8988T (cell line): ENCODE measurements around the gene MRPL53.

Source experiments
- DNase-seq: peaks from one replicate; pipeline ENCODE4 v3.0.0; 2011

MRPL53 gene

DNA sequence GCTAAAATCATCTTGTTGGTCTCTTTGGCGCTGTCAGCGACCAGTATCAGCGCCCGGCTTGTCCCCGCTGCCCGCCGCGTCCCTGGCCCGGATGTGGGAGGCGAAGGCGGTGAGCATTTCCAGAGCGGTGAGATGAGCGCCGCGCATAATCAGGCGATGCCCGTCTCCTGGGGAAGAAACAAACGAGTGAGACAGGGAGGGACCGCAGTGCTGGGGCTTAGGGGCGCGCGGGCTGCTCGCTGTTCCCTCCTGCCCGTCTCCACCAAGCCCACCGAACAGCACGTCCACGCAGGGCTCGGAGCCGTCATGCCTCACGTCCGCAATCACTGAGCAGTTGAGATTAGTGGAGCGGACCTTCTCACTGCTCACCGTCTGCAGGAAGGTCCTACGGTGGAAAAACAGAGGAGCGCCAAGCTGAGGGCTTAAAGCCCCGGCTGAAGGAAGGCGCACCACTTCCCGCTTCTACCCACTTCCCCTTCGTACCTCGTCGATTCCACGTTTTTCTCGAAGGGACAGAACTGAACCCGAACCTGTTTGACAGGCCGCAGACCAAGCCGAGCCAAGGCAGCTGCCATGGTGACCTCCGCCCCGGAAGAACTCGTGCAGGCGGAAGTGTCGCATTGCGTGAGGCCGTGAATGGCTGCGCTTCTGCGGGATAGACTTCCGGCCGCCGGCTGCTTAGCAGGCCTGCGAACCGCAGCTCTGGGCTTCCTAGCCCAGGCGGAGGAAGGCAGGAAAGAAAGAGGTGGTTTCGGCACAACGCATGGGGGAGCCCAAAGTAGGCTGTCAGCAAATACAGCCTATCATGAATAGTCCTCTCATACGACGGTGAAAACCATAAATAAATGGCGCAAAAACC is at the start of gene MRPL53:
Gene MRPL53 (minus strand): TSS at position 595 of the 859 bp plus-strand sequence. CDS start 20 bp downstream, at position 575.
- no peak for DNase-seq

DNA sequence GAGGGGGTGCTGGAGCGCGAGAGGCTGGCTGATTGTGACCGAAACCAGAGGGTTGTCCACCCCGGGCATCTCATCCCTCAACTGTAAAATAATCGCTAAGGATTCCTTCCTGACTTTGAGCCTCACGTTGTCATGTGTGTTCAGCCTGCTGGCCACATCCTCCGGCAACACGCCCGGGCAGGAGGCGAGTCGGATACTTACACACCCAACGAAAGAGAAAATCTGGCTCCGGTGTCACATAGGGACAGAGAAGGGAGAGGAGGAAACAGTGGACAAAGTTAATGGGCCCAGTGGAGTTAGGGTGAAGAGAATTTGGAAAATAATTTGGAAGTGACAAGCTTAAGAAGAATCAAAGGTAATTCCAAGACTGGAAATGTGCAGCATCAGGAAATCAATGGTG is 44.2 kb upstream of the MRPL53 start:
- no peak for DNase-seq

DNA sequence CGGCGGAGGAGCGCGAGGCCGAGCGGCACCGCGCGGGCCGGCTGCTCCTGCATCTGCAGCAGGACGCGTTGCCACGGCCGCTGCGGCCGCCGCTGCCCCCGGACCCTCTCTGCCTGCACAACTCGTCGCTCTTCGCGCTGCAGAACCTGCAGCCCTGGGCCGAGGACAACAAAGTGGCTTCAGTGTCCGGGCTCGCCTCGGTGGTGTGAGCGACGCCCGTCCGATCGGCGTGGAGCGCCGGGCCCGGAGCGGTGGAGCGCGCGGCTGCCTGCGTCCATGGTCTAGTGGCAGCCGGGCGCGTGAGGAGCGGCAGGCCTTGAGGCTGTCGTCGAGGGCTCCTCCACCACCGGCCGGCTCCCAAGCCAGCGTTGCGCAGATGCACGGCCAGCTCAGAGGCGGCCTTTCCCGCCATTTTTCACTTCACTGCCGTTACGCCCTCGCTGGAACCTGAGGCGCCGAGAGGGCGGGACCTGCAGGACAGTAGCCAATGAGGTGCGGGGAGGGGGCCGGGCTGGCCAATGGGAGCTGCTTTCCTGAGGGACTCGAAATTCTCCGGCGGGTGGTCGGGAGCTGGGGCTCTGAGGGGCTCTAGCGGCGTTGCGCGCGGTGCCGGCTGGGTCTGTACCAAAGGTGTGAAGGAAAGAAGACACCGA is 43.6 kb upstream of the MRPL53 start:
- no peak for DNase-seq

DNA sequence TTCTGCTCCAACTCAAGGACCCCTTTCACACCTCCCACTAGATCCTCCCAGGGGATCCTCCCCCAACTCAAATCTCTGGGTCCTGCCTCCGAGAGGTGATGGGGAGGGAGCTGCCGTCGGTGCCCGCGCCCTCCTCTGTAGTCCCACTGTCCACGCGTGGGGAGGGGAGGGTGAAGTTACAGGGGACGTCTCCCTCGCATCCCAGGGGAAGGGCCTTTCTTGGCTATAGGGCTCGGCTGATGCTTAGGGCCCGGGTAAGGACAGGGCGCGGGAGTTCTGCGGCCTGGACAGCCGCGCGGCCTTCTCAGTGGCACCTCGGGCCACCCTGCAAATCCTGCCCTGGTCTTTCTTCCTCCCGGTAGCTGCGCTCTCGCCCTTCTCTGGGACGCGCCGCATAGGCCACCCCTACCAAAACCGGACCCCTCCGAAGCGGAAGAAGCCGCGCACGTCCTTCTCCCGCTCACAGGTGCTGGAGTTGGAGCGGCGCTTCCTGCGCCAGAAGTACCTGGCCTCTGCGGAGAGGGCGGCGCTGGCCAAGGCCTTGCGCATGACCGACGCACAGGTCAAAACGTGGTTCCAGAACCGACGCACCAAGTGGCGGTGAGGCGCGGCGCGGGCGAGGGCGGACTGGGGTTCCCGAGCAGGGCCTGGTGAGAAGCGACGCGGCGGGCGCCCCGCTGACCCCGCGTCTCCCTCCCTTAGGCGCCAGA is 42.9 kb upstream of the MRPL53 start:
- no peak for DNase-seq

DNA sequence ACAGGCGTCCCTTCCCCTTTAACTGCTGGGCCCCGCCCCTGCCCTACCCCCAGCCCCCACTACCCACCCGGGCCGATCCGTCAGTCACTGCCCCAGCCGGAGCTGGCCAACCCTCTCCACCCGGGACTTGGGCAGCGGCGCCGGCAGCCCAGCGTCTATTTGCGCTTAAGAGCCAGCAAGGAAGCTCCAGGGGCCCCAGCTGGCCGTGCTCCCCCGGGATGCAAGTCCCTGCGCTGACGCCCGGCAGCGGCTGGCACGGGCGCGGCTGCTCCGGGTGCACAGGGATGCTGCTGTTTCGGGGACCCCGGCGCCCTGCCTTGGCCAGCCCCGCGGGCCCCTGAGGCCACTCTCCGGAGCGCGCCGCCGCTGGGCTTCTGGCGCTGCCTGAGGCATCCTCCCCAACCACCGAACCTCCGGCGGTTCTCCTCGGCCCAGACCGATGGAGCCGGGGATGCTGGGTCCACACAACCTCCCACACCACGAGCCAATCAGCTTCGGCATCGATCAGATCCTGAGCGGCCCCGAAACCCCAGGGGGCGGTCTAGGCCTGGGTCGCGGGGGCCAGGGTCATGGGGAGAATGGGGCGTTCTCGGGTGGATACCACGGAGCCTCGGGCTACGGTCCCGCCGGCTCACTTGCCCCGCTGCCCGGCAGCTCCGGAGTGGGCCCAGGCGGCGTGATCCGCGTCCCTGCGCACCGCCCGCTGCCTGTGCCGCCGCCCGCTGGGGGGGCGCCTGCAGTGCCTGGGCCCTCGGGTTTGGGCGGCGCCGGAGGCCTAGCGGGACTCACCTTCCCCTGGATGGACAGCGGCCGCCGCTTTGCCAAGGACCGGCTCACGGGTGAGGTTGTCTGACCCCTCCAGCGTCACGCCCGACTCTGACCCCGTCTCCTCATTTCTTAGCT is 42.1 kb upstream of the MRPL53 start, which contains the start of gene TLX2:
Gene TLX2 (plus strand): TSS at position 83 of the 903 bp plus-strand sequence. CDS start 357 bp downstream, at position 440.
- DNase-seq = no peak

DNA sequence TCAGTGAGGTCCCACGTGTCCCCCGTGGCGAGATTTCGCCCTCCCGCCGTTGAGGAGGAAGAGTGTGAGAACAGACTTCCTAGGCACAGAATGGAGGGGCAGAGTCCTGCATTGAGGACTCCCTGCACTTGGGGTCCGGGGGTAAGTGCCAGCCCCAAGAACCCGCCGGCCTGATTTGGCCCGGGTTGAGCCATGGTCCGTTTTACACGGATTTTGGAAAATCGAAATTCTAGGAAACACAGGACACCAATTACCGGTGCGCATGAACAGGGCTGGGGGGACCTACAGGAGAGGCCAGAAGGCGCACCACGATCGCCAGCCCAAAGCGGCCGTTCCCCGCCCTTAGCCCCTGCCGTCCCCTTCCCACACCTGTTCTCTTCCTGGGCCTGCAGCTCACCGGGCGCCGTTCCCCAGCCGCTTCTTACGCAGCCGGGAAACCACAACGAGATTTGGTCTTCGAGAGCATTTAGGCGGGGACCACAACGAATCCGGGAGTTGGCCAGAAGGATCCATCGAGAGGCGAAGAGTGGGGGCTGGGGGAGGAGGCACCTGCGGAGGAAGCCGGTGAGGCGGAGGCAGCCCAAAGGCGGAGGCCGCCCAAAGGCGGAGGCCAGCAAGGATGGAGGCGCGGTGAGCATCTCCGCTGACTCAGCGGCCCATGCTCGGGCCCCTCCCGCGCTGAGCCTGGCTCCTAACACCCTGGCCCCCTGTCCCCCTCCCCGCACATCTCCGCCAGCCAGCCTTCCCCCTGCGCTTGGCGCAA is 41.3 kb upstream of the MRPL53 start:
- no peak for DNase-seq

DNA sequence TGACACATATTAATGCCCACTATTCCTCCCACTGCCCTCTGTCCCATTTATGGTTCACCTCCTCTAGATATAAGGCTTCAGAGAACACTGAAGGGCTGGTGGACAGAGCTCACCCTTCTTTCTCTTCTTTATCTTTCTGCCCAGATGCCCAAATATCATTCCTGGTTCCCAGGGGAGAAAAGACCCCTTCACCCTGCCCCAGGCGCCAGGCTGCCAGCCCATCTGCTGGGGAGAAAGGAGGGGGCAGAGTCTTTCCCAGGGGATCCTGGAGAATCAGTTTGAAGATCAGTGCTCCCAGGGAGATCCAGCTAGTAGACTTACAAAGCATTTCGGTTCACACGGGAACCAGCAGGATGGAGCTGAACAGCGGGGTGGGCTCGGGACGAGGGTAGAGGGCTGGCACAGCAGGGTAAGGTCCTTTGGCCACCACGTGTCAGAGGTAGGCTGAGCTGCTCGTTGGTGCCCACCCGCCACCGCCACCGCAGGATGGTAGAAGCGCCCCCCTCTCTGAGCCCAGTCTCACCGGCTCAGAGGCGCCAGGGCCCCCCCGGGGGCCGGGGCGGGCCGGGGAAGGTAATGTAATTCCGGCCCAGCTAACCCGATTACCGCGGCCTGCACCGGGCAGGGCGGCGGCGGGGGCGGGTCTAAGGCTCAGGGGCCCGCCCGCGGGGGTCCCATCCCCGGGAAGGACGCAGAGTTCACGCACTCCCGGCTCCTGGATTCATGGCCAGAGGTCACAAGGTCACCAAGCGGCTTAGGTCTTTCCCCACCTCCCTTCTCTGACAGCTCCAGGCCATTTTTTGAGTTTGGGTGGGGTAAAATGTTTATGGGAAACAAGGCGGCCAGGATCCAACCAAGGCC is 40.5 kb upstream of the MRPL53 start:
- no peak for DNase-seq

DNA sequence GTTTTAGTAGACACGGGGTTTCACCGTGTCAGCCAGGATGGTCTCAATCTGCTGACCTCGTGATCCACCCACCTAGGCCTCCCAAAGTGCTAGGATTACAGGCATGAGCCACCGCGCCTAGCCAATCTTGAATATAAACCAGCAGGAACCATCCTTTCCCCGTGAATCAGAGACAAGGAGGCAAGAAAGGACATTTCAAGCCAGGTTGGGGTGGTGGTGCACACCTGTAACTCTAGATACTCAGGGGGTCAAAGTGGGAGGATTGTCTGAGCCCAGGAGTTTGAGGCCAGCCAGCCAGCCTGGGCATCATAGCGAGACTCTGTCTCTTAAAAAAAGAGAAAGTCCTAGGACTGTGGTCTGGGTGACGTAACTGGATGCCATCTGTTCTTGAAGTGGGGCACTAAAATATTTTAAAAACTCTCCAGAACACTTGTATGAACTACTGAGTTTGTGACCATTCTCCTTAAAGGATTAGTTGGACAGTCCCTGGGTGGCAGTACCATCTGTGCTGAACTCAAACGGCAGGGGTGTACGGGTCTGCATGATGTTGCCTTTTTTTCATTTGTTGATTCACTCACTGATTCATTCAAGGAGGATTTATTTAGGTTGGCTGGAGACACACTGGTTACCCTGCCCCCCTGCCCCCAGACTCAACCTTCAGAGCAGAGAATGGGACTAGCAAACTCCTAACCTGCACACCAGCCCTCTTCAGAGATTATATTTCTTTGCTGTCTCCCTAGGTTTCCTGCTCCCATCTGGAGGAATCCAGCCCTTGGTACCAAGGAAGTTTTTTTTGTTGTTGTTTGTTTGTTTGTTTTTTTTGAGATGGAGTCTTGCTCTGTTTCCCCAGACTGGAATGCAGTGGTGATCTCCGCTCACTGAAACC is 38.9 kb upstream of the MRPL53 start:
- no peak for DNase-seq

DNA sequence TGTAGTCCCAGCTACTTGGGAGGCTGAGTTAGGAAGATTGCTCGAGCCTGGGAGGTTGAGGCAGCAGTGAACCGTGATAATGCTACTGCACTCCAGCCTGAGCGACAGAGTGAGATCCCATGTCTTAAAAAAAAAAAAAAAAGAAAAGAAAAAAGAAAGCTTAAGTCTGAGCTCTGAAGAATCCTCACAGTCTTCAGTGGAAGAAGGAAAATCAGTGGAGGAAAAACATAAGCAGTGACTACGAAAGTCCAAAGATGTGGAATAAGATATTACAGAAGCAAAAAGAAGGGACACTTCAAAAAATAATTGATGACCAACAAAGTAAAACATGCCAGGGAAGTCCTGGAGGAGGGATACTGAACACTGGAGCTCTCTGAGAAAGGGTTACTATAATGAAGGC is 37.8 kb upstream of the MRPL53 start:
- no peak for DNase-seq

DNA sequence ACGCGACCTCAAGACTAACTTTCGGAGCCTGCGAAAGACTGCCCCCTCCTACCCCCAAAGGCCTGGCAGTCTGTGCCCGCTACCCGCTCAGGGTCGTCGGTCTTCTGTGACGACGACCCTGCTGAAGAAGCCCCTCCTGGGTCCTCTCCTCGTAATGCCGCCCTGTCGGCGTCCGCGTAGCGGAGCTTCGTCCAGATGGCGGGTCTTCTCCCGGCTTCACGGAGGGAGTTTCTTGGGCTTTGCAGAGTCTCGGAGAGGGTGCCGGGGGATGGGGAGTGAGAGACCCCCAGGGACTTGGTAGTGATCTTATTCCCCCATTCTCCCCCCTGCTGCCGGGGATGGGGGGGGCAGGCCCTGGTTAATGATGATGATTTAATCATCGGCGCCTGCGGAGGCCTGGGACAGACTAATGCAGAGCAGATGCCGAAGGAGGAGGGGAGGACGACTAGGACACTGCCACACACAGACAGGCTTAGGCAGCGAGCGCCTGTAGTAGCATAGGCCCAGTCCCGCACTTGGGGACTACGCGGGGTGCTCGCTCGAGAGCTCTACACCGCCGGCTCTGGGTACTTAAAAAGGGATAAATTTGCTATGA is 35.5 kb upstream of the MRPL53 start:
- DNase-seq = no peak

DNA sequence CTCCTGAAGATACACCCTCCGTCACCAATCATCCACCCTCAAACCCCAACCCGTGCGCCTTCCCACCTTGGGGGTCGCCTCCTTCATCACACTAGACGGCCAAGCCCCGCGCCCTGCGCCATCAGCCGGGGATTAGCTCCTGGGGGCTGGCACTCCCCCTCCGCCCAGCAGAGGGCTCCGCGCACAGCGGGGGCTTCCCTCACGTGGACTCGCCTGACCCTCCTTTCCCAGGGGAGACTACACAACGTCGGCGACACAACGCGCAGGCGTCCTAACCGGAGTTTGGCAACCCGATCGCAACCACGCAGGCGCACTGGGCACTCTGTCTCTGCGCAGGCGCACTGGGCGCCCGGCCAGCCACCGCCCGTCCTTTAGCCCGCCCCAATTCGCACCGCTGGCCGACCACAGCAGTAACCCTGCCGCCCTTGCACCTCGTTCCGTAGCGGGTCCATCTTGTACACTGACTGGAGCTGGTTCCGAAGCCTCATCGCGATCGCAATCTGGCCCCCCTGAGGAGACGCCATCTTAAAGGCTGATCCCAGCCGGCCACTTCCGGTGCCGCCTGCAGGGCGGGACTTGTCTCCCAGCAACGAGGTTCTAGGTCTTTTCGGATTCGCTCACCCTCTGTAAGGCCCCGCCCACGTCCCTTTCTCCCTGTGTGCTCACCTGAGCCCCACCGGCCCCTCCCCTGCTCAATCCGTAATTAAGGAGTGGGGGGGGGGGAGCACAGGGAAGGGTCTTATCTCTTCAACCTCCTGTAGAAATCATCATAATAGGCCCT is 34.9 kb upstream of the MRPL53 start, which contains the start of gene PCGF1:
Gene PCGF1 (minus strand): TSS at position 551 of the 781 bp plus-strand sequence. CDS start 27 bp downstream, at position 524.
- DNase-seq = peak; percentile 94

DNA sequence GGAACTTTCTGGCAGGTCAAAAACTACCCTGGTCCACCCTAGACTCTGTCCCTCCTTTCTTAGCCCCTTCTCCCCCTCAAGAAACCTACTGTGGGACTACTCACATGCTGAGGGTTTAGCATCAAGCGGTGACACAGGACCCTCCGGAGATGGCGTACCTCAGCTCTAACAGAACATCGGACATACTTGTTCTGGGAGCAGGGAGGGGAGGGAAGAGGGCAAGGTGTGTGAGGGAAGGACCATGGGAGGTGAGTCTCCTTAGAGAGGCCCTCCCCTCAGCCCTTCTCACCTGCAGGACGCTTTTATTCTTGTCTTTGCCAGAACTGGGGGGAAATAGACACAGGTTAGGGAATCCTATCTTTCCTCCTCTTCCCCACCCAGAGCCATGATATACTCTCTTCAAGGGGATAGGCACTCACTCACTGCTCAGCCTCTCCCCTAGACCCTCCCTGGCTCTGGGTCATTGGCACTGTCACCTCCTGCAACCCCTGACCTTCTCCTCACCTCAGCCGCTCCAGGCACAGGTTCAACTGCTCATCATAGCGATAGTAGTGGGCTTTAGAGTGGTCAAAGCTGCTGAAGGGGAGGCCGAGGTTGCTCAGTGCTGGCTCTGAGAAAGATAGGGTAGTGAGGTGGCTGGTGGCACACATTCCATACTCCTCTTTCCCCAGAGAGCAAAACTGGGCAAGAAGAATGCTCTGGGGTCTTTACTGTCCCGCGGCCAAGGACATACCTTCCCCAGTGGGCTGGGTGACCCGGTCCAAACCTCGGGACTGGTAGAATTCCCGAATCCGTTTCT is 33.2 kb upstream of the MRPL53 start:
- DNase-seq = no peak

DNA sequence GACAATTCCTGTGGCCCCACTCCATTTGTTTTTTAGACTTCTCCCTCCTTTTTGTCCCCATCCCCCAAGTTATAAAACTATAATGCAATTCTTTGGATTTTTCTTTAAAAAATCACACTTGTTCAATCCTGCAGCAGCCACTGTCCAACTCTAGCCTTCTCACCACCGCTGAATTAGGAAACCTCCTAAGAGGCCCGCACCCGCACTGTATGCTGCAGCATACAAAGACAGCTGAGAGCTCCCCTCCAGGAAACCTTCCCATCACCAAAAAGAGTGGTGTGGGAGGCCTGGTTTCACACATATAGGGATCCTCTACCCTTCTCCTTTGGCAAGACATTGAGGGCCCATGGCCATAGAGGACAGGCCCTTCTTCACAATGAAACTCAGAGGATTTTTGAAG is 32.1 kb upstream of the MRPL53 start:
- no peak for DNase-seq

DNA sequence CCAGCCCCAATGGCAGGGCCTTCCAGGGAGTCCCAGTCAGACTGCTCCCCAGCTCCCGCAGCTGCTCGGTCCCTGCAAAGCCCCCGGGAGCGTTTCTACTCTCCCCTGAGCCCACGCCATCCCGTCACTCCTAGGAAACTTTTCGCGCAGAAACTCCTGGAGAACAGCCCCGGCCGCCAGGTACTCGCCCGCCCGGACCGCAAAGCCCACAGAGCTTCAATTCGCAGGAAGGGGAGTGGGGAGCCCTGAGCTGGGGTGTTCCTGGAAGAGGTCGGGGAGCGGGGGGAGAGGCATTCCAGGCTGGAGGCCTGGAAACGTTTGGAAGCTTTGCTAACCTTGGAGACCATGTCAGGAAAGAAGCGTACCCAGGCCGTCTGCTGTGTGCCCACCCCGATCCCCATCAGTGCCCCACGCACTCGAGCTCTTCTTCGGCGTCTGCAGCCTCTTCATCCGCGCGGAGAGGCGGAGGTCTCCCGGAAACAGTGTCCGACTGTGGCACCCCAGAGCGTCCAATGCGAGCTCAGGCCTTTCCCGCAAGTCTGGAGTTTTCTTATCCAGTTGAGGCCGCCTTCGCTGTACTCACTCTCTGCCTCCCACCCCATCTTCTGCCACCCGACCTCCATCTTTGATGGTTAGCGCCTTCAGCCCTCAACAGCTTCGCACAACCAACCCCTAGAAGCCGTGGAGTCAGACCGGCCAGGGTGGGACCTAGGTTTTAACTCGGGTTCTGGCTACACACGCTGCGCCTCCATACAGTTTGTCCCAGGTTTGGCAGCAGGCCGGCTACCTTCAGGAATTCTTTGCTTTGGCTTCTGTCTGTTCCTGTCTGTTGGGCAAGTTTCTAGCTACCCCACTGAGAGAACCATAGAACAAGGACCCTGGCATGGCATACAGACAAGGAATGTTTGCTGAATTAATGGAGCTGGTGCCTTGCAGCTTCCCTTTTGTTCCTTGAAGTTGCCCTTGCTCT is 31.3 kb upstream of the MRPL53 start:
- DNase-seq = no peak

DNA sequence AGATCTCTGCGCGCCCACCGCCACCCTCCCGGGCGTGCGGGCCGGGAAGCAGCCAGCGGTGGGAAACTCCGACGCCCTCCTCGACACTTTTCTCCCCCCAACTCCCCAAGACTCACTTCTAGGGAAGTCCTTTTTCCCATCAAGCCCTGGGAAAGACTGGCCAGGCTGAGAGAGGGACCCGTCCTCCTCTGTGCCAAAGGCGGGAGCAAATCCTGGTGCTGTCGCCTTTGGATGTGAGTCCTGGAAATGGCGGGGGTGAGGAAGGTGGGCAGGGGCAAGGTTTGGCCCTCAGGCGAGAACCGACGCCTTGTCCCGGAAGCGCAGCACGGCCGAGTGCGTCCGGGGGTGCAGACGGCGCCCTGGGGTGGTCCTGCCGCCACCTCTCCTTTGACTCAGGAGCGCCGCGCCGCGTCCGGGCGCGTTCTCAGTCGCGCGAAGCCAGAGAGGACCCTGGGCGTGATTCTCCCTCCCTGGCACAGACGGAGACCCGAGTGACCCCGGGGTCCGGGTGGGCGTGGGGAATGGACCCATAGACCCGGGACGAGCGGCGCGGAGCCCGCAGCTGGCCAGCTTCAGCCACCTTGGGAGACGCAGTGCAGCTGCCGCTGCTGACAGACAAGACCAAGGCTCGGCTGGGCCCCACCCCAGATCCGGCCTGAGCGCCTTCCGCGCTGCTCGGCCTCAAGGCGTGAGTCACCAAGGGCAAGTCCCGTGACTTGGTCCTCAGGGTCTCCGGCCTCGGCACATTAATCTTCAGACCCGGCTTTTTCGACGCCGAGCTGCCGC is 30.4 kb upstream of the MRPL53 start:
- peak; percentile 96 for DNase-seq
